ENCODE measurements around the gene ITGB2.

DNA sequence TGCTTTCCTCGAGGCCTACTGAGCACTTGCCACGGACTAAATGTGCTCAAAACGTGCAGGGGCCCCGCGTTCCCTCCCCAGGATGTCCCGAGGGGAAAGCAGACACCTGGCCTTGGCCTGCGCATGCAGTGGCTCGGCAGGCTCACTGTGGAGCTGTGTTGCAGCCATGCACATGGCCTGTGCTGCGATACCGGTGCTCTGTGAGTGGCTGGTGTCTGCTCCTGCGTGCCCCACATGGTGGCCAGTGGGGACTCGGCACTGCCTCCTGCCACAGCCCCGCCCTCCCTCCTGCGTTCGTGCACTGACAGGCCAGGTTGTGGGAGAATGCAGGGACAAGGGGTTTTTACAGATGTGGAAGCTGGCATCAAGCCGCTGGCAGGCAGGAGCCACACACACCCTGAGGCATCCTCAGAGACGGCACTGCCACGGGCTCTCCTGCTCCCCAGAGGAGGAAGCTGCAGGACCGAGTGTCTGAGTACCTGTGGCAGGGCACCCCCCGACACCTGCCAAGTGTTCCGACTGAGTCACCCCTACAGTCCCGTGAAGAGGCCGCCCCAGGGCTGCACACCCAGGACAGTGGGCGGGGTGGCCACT, 30.3 kb downstream of the ITGB2 start:
- TF ChIP-seq, protein P1, sequence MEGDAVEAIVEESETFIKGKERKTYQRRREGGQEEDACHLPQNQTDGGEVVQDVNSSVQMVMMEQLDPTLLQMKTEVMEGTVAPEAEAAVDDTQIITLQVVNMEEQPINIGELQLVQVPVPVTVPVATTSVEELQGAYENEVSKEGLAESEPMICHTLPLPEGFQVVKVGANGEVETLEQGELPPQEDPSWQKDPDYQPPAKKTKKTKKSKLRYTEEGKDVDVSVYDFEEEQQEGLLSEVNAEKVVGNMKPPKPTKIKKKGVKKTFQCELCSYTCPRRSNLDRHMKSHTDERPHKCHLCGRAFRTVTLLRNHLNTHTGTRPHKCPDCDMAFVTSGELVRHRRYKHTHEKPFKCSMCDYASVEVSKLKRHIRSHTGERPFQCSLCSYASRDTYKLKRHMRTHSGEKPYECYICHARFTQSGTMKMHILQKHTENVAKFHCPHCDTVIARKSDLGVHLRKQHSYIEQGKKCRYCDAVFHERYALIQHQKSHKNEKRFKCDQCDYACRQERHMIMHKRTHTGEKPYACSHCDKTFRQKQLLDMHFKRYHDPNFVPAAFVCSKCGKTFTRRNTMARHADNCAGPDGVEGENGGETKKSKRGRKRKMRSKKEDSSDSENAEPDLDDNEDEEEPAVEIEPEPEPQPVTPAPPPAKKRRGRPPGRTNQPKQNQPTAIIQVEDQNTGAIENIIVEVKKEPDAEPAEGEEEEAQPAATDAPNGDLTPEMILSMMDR (IDR thresholded peaks at IDR 0.05): no peak
- TF ChIP-seq POLR2A (IDR thresholded peaks at IDR 0.05): no peak

Data from heart left ventricle (tissue), 13 donors.